ENCODE measurements around the gene CLDN4.
"Not testable (repeated sequence)": the region's sequence is repeated elsewhere in the genome, so short reads cannot be mapped to it uniquely, and the experiment has no call there.

DNA sequence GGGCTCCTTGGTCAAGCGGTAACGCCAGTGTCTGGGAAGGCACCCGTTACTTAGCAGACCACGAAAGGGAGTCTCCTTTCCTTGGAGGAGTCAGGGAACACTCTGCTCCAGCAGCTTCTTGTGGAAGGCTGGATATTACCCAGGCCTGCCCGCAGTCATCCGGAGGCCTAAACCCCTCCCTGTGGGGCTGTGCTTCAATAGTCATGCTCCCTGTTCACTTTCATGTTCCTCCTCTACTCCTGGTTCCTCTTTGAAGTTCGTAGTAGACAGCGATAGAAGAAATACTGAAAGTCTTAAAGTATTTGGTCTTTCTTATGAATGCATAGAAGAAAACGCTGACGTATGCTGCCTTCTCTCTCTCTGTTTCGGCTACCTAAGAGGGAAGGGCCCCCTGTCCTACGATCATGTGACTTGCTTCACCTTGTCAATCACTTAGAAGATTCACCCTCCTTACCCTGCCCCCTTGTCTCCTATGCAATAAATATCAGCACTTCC is 15.0 kb downstream of the CLDN4 start:
- TF ChIP-seq, protein P1, sequence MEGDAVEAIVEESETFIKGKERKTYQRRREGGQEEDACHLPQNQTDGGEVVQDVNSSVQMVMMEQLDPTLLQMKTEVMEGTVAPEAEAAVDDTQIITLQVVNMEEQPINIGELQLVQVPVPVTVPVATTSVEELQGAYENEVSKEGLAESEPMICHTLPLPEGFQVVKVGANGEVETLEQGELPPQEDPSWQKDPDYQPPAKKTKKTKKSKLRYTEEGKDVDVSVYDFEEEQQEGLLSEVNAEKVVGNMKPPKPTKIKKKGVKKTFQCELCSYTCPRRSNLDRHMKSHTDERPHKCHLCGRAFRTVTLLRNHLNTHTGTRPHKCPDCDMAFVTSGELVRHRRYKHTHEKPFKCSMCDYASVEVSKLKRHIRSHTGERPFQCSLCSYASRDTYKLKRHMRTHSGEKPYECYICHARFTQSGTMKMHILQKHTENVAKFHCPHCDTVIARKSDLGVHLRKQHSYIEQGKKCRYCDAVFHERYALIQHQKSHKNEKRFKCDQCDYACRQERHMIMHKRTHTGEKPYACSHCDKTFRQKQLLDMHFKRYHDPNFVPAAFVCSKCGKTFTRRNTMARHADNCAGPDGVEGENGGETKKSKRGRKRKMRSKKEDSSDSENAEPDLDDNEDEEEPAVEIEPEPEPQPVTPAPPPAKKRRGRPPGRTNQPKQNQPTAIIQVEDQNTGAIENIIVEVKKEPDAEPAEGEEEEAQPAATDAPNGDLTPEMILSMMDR (IDR thresholded peaks at IDR 0.05), result not testable (repeated sequence)
- TF ChIP-seq ZFX (IDR thresholded peaks at IDR 0.05; ENCODE audit: borderline replicate concordance), result not testable (repeated sequence)
